Measurements from ENCODE around the gene MCF2L.

GRCh38 chr13:112942689-112943308 is 26.2 kb upstream of the MCF2L start:
- TF ChIP-seq RARB (CRISPR knock-in tag; IDR thresholded peaks at IDR 0.05) (no peak), ZFP30 (CRISPR knock-in tag; IDR thresholded peaks at IDR 0.05) (no peak), BACH2 (CRISPR knock-in tag; IDR thresholded peaks at IDR 0.05; ENCODE audit: borderline replicate concordance) (no peak)
